Subcutaneous adipose tissue (tissue), 4 donors: ENCODE measurements around the gene KDR. TPM values are rescaled to one million over a fixed set of nuclear protein-coding genes. Genes with fewer than 3 reads are reported as not detected.

Source experiments
- CTCF ChIP-seq: fragments of 450-650 bp; IDR thresholded peaks from one replicate; pipeline ENCODE4 v1.5.1; 2016; ENCODE audit warnings: low read depth, mild to moderate bottlenecking, control low read depth, antibody characterized with exemption, moderate library complexity
- total RNA-seq, 4 donors: library from RNA; depleted of rRNA; stranded (reverse); fragments of >200 nt; gene quantifications; one replicate each; pipeline ENCODE4 v1.1.0, GENCODE V29; 2016

The KDR gene
- total RNA-seq, 4 donors from 2014 or later: 14.5 to 69.7 (median 27.6) TPM

GRCh38 chr4:55136634-55137033, 11.2 kb upstream of the KDR start:
- no peak for TF ChIP-seq CTCF

GRCh38 chr4:55133951-55134350, 8.6 kb upstream of the KDR start:
- no peak for TF ChIP-seq CTCF

GRCh38 chr4:55132775-55133174, 7.4 kb upstream of the KDR start:
- no peak for TF ChIP-seq CTCF

- no peak for TF ChIP-seq CTCF
Measured at GRCh38 chr4:55127521-55127920, 2.1 kb upstream of the KDR start.

- TF ChIP-seq CTCF: no peak
Measured at GRCh38 chr4:55127053-55127452, 1.7 kb upstream of the KDR start.

GRCh38 chr4:55125763-55126541, 557 bp upstream of the KDR start:
- no peak for TF ChIP-seq CTCF

GRCh38 chr4:55124322-55125076, 896 bp downstream of the KDR start:
- no peak for TF ChIP-seq CTCF
